ENCODE results near the gene CDK1.

Gene CDK1

GRCh38 chr10:60778214-60778970 is at the start of gene CDK1:
TSS of gene CDK1 (plus strand) at chr10:60778478. CDS start at chr10:60780166, 1,688 bp downstream.
- peak; percentile 76 for DNase-seq (ENCODE audit: insufficient read length, low spot score)
- no peak for TF ChIP-seq CTCF (IDR thresholded peaks at IDR 0.05; ENCODE audit: insufficient read depth, missing control alignments)
- FAIRE-seq: peak; percentile 38

GRCh38 chr10:60729106-60729505 is 49.2 kb upstream of the CDK1 start:
- TF ChIP-seq CTCF (IDR thresholded peaks at IDR 0.05; ENCODE audit: insufficient read depth, missing control alignments): no peak
- FAIRE-seq: no peak
- no peak for DNase-seq (ENCODE audit: insufficient read length, low spot score)

DNA sequence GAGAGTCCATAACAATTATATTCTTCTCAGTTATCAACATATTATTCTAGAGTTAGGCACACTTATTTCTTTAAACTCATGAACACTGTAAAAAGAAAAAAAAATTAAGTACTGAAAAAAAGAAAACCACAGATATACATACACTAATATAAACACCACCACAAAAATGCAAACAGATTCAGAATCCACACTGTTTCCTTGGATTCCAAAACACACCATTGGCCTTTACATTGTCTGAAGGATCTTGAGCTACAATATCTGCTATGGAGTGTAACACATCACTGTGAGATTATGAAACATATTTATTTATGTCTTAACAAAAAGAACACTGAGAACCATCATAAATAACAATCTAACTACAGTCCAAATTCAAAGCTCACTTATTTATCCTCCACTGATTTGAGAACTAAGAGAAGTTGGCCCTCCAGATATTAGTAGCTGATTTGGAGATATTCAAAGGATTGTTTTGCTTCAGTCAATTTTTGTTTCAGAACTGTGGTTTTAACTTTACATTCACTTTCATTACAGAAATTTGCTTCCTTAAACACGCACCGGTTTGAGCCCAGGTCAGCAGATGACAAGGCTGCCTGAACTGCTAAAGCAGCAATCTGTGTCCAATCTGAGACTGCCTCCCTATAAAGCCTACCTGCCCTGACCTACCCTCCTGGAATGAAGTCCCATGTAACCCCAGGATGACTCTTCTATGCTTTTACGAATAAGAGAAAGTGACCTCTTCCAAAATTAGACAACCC is 47.0 kb upstream of the CDK1 start:
- DNase-seq (ENCODE audit: insufficient read length, low spot score): no peak
- no peak for FAIRE-seq
- TF ChIP-seq CTCF (IDR thresholded peaks at IDR 0.05; ENCODE audit: insufficient read depth, missing control alignments): no peak

GRCh38 chr10:60732198-60732806 is 46.0 kb upstream of the CDK1 start:
- FAIRE-seq (no peak), DNase-seq (ENCODE audit: insufficient read length, low spot score) (no peak)
- TF ChIP-seq CTCF (IDR thresholded peaks at IDR 0.05; ENCODE audit: insufficient read depth, missing control alignments): no peak

DNA sequence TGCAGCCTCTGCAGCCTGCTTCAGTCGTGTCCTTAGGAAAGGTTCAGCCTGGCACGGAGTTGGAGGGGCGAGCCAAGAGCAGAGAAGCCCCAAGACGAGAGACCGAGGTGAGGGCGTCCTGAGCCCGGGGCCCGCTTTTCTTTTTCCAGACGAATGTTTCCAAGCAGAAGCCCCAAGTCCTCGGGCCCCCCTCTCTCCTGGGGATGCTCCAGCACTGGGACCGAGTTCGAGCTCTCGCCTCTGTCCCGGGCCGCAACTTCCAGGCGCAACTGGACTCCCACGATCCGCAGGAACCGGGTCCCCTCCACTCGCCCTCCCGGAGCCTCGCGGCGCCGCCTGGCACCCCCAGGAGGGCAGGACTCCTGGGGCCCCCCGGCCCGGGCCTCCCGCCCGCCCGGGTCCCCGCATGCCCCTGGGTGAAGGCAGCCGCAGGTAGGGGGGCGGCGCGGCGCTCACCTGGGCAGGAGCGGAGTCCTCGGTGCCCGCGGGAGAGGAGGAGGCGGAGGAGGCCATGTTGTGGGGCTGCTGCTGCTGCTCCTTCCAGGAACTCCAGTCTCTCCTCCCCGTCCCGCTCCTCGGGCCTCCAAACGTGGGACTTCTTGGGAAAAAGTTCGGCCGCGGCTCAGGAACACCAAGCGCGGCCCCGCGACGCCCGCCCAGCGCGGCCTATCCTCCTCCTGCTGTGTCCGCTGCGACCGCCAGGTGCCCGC is 45.3 kb upstream of the CDK1 start:
- FAIRE-seq (no peak), DNase-seq (ENCODE audit: insufficient read length, low spot score) (no peak)

GRCh38 chr10:60733517-60733822 is 44.8 kb upstream of the CDK1 start:
- DNase-seq (ENCODE audit: insufficient read length, low spot score) (peak; percentile 35), FAIRE-seq (no peak)
- TF ChIP-seq CTCF (IDR thresholded peaks at IDR 0.05; ENCODE audit: insufficient read depth, missing control alignments): no peak

More for the DNA sequence above, 45.3 kb upstream of the CDK1 start:
- TF ChIP-seq CTCF (IDR thresholded peaks at IDR 0.05; ENCODE audit: insufficient read depth, missing control alignments): no peak

Data from D721Med (cell line).